ENCODE measurements around the gene DOCK6. TPM values are rescaled to one million over a fixed set of nuclear protein-coding genes. Genes with fewer than 3 reads are reported as not detected.
"Not testable (repeated sequence)": the region's sequence is repeated elsewhere in the genome, so short reads cannot be mapped to it uniquely, and the experiment has no call there.

Gene DOCK6
- total RNA-seq, 2 donors from 2014 or later, result 1.7 to 2.6 TPM

DNA sequence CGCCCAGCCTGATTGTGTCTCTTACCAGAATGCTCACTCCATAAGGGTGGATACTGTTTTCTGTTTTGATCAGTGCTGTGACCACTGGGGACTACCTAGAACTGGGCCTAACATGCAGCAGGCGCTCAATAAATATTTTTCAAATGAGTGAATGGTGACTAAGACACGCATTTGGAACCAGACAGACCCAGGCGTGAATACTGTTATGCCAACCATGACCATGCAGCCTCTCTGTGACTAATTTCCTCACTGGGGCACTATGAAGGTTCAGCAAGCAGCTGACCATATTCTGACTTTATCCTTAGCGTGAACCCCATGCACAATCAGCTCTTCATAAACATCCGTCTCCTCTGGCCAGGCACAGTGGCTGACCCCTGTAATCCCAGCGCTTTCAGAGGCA, 93.8 kb downstream of the DOCK6 start:
- Mint-ChIP-seq H3K4me3 (no peak overlapping the region), H3K4me1 (ENCODE audit: low read depth in 2 of 2) (no peaks in the 10 kb centered on the region), H3K27me3 (no peaks in the 10 kb centered on the region), H3K9me3 (no peaks in the 10 kb centered on the region), H3K27ac (no peak overlapping the region), H3K36me3 (no peaks in the 10 kb centered on the region)
- DNase-seq (ENCODE audit: low spot score) (no peak), ATAC-seq (no peak)

DNA sequence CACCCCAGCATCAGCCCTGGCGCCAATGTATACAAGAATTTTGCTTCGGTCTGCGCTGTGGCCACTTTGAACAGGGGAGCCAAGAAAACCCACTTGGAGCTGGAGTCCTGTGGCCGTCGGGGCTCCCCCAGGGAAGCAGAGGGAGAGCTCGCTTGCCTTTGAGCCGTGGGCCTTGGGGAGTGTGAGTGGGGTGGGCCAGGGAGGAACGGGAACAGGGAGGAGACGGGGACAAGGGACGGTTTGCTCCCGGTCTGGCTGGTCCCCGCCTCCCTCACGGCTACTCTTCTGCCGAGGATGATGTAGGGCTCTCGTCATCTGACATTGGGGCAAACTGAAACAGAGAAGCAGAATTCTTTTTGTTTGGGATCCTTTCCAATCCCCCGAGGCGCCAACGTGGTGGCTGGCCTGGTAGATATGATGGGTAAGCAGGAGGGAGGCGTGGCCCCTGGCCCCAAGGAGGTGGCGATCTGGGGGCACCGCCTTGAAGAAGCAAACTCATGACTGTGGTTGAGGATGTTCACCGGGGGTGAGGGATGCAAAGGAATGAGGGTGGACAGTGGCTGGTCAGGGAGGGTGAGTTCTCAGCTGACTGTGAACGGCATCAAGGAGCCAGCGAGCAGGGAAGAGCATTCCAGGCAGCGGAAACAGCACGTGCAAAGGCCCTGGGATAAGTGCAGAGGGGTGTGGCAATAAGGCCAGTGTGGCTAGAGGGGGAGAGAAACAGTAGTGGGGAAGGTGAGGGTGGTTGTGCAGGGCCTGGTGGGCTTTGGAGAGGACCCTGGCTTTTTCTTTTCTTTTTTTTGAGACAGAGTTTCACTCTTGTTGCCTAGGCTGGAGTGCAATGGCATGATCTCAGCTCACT, 95.8 kb downstream of the DOCK6 start:
- H3K27ac Mint-ChIP-seq, result no peak overlapping the region
- H3K4me1 Mint-ChIP-seq (ENCODE audit: low read depth in 2 of 2), result no peaks in the 10 kb centered on the region
- no peaks in the 10 kb centered on the region for H3K36me3 Mint-ChIP-seq
- ATAC-seq (no peak), DNase-seq (ENCODE audit: low spot score) (no peak)
- H3K9me3 Mint-ChIP-seq, result no peaks in the 10 kb centered on the region
- H3K4me3 Mint-ChIP-seq, result no peak overlapping the region
- H3K27me3 Mint-ChIP-seq, result no peaks in the 10 kb centered on the region

DNA sequence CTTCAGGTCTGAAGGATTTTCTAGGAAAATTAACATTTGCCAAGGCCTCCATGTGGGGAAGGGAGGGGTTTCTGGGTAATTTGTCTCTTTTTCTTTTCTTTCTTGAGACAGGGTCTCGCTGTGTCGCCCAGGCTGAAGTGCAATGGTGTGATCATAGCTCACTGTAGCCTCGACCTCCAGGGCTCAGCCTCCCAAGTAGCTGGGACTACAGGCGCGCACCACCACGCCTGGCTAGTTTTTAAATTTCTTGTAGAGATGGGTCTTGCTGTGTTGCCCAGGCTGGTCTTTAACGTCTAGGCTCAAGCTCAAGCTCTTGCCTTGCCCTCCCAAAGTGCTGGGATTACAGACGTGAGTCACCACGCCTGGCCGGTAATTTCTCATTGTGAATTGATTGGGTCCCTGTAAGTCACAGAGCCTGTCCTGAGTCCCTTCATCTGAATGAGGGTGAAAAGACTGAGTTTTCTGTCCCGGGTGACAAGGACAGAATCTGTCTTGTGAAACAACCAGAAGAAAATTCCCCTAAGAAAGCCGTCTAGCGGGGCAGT, 96.8 kb downstream of the DOCK6 start:
- no peaks in the 10 kb centered on the region for H3K4me1 Mint-ChIP-seq (ENCODE audit: low read depth in 2 of 2)

DNA sequence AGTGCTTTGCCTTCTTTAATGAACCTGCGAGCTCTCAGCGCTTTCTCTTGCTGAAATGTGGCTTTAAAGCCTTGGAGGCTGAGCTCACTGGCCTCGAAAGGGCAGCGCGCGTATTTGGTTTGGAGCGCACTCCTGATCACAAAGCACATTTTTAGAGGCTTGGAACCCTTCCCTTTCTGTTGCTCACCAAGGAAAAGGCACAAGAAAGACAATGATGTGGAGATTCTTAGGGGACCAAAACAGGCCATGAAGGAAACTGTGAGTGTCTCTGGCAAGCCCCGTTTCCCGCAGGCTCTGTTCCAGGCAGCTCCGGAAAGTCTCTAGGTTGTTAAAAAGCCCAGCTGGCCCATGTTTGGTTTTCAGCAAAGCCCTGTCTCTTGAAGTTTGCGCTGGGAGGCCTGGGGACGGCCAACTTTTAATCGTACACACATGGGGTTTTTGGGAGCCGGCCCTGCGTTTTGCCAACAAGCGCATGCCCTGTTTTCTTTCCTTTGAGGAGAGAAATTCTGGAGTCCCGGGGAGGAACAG, 97.4 kb downstream of the DOCK6 start:
- Mint-ChIP-seq H3K36me3 (no peaks in the 10 kb centered on the region), H3K27ac (no peak overlapping the region), H3K4me1 (ENCODE audit: low read depth in 2 of 2) (no peaks in the 10 kb centered on the region), H3K9me3 (no peaks in the 10 kb centered on the region), H3K27me3 (no peaks in the 10 kb centered on the region), H3K4me3 (no peak overlapping the region)
- ATAC-seq (no peak), DNase-seq (ENCODE audit: low spot score) (no peak)

More for the DNA sequence above, 96.8 kb downstream of the DOCK6 start:
- Mint-ChIP-seq H3K9me3 (no peaks in the 10 kb centered on the region), H3K36me3 (no peaks in the 10 kb centered on the region), H3K27ac (no peak overlapping the region), H3K4me3 (no peak overlapping the region), H3K27me3 (no peaks in the 10 kb centered on the region)
- ATAC-seq (no peak), DNase-seq (ENCODE audit: low spot score) (no peak)

DNA sequence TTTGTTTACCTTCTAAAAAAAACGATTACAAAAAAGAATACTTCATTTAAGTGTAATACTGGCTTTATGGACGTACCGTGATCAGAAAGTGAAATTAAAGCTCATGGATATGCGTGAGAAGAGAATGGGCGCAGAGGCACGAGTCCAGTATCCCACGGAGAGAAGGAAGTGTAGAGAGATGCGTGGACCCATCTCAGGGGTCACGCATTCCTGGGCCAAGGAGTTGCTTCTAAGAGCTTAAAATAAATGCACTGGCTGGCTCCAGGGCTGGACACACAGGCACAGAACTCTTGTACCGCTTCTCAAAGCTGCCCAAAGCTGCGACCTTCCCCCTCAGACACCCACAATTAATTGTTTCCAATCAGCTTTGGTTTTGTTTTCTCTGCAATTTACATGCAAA, 98.0 kb downstream of the DOCK6 start:
- no peaks in the 10 kb centered on the region for H3K4me1 Mint-ChIP-seq (ENCODE audit: low read depth in 2 of 2)
- H3K9me3 Mint-ChIP-seq, result no peaks in the 10 kb centered on the region
- H3K27me3 Mint-ChIP-seq, result no peaks in the 10 kb centered on the region
- DNase-seq (ENCODE audit: low spot score) (no peak), ATAC-seq (no peak)
- no peak overlapping the region for H3K4me3 Mint-ChIP-seq
- H3K36me3 Mint-ChIP-seq, result no peaks in the 10 kb centered on the region
- no peak overlapping the region for H3K27ac Mint-ChIP-seq

GRCh38 chr19:11160440-11160768, 101.9 kb downstream of the DOCK6 start:
- H3K4me3 Mint-ChIP-seq; H3K27ac Mint-ChIP-seq; H3K9me3 Mint-ChIP-seq; ATAC-seq; H3K27me3 Mint-ChIP-seq; H3K36me3 Mint-ChIP-seq; DNase-seq (ENCODE audit: low spot score); H3K4me1 Mint-ChIP-seq (ENCODE audit: low read depth in 2 of 2): not testable (repeated sequence)

- H3K27me3 Mint-ChIP-seq, result no peaks in the 10 kb centered on the region
- no peak for ATAC-seq
- H3K4me1 Mint-ChIP-seq (ENCODE audit: low read depth in 2 of 2), result peaks cover 5 to 7% of the 10 kb centered on the region in 2 donors
Measured at GRCh38 chr19:11159598-11160439, 102.5 kb downstream of the DOCK6 start.

DNA sequence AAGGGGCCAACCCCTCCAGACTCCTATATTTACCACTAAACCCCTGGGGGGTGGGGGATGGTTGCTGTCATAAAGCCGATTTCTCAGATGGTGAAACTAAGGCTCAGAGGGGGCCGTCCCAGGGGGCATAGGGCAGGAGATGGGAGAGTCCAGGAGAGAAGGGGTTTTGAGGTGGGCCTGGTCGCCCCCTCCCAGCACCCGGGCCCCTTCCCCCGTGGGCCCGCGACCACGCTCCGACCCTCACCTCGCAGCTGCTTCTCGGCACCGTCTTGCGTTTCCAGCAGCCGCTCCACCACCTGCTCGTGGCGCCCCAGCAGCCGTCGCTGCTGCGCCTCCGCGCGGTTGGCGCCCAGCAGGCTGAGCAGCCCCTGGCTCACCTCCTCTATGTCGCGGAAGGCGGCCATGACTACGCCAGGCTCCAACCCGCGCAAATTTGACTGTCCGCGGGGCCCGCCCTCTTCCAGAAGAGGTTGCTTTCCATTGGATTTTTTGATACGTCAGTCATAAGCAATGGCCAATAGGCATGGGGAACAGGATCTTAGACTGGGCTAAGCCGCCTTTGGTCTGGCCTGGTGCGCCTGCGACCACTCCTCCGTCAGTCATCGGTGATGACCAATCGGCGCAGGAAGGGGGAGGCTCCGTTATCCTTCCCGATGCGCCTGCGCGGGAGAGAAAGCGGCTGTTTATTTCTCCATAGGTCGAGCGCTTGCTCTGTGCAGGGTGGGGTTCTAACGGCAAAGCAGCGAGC, 106.8 kb downstream of the DOCK6 start, which contains the start of gene SPC24:
Gene SPC24, minus strand, starts transcription at position 410 of the 748 bp plus-strand sequence. Its CDS starts 6 bp downstream, at position 404.
- H3K36me3 Mint-ChIP-seq, result no peaks in the 10 kb centered on the region
- H3K9me3 Mint-ChIP-seq, result no peaks in the 10 kb centered on the region
- peak within 1 kb of the TSS; percentile 22 to 80 for H3K27ac Mint-ChIP-seq
- H3K4me3 Mint-ChIP-seq, result peak within 1 kb of the TSS; percentile 92
- ATAC-seq (peak; percentile 100), DNase-seq (ENCODE audit: low spot score) (peak; percentile 96)
- peaks cover 12 to 13% of the 10 kb centered on the region in 2 donors for H3K4me1 Mint-ChIP-seq (ENCODE audit: low read depth in 2 of 2)
- H3K27me3 Mint-ChIP-seq, result no peaks in the 10 kb centered on the region

More at GRCh38 chr19:11159598-11160439, 102.5 kb downstream of the DOCK6 start:
- no peaks in the 10 kb centered on the region for H3K36me3 Mint-ChIP-seq
- no peaks in the 10 kb centered on the region for H3K9me3 Mint-ChIP-seq
- no peak overlapping the region for H3K27ac Mint-ChIP-seq
- no peak for DNase-seq (ENCODE audit: low spot score)
- H3K4me3 Mint-ChIP-seq, result no peak overlapping the region

DNA sequence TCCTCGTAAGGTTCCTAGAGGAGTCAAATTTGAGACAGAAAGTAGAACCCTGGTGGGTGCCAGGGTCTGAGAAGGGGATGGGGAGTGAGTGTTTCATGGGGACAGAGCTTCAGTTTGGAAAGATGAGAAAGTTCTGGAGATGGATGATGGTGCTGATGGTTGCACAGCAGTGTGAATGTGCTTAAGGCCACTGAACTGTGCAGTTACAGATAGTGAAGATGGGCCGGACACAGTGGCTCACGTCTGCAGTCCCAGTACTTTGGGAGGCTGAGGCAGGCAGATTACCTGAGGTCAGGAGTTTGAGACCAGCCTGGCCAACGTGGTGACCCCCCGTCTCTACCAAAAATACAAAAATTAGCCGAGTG, 107.7 kb downstream of the DOCK6 start:
- DNase-seq (ENCODE audit: low spot score) (no peak), ATAC-seq (no peak)
- peak overlapping the region; percentile 22 to 24 for H3K27ac Mint-ChIP-seq
- H3K4me3 Mint-ChIP-seq, result peak overlapping the region; percentile 92
- H3K36me3 Mint-ChIP-seq, result no peaks in the 10 kb centered on the region
- no peaks in the 10 kb centered on the region for H3K27me3 Mint-ChIP-seq
- peaks cover 12 to 13% of the 10 kb centered on the region in 2 donors for H3K4me1 Mint-ChIP-seq (ENCODE audit: low read depth in 2 of 2)
- H3K9me3 Mint-ChIP-seq, result no peaks in the 10 kb centered on the region

DNA sequence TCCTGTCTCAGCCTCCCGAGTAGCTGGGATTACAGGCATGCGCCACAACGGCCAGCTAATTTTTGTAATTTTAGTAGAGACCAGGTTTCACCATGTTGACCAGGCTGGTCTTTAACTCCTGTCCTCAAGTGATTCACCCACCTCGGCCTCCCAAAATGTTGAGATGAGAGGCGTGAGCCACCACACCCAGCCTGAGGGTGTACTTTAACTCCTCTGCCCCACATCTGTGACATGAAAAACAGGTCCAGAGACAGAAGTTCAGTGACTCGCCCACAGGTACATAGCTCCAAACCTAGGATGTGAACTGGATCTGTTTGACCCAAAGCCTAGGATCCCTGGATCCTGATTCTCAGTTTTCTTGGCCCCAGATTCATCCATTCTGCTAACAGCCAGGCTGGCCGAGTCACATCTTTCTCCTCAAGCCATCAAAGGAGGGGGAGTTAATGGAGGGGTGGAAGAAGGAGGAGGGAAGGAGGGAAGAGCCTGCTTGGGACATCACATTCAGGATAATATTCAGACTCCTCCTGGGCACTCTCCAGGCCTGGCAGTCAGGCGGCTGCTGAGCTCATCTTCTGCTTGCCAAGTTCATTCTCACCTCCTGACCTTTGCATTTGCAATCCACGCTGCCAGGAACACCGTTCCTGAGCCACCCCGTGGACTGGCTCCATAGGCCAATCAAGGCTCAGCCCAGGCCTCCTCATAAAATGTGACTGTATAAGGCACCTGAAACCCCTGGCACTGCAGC, 109.8 kb downstream of the DOCK6 start:
- Mint-ChIP-seq H3K4me1 (ENCODE audit: low read depth in 2 of 2) (peaks cover 12 to 13% of the 10 kb centered on the region in 2 donors), H3K36me3 (no peaks in the 10 kb centered on the region), H3K27me3 (no peaks in the 10 kb centered on the region), H3K9me3 (no peaks in the 10 kb centered on the region), H3K27ac (no peak overlapping the region), H3K4me3 (no peak overlapping the region)
- ATAC-seq, result no peak
- no peak for DNase-seq (ENCODE audit: low spot score)

- Mint-ChIP-seq H3K9me3 (no peaks in the 10 kb centered on the region), H3K27me3 (no peaks in the 10 kb centered on the region), H3K27ac (no peak overlapping the region), H3K36me3 (no peaks in the 10 kb centered on the region), H3K4me1 (ENCODE audit: low read depth in 2 of 2) (peaks cover 11 to 13% of the 10 kb centered on the region in 2 donors), H3K4me3 (no peak overlapping the region)
- no peak for DNase-seq (ENCODE audit: low spot score)
- no peak for ATAC-seq
Measured at GRCh38 chr19:11151181-11151580, 111.1 kb downstream of the DOCK6 start.

All from natural killer cell treated with Interleukin-12 subunit alpha and Interleukin-12 subunit beta and Interleukin-15 and Interleukin-18, amount 100 ng/mL, for 72 hours (primary cell).